Measurements from ENCODE around the gene PTPRG.
"Not testable (repeated sequence)": the region's sequence is repeated elsewhere in the genome, so short reads cannot be mapped to it uniquely, and the experiment has no call there.

- TF ChIP-seq CTCF (conservative IDR thresholded peaks at IDR 0.05; ENCODE audit: low read length); EZH2phosphoT487 (IDR thresholded peaks at IDR 0.05; ENCODE audit: borderline replicate concordance): not testable (repeated sequence)
Observed at GRCh38 chr3:62038798-62039197, 477.4 kb downstream of the PTPRG start.

Data from Loucy (cell line).